Measurements from ENCODE around the gene KRTAP4-11.
"Not testable (repeated sequence)": the region's sequence is repeated elsewhere in the genome, so short reads cannot be mapped to it uniquely, and the experiment has no call there.

Gene KRTAP4-11

DNA sequence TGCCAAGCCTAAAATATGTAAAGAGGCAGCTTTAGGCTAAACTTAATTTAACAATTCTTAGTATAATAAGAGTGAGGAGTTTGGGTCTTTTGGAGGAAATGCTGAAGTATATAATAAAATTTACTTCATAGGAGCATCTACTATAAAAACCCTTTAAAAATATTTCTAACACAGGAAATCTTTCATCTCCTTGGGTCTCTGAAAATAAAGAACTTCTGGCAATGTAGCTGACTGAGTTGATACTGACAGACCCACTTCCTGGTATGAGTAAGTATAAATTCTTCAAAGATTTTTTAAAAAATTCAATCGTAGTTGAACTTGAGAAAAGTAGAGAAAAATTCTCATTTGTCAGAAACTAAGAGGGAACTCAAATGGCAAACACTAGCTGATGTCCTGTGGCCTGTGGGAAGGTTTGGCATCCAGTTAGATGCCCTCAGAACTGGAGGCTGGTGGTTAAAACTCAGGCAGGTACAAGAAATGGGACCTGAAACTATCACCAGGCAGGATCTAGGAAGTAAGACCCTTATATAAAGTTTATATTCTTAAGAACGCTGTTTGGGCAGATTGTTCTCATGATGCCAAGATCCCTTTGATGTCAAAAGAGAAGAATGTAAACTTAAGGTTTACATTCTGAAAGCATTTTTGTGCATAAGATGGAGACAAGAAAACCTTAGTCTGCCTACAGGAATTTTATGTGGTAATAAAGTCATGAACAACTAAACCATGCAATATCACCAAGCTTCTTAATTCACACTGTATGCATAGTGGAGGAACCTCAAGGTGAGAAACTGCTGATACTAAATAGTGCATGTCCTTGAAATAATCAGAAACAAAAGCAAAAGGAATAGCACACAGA, 15.9 kb upstream of the KRTAP4-11 start:
- Histone ChIP-seq H3K4me2 (ENCODE audit: low read length) (no peak overlapping the region), H3K27me3 (ENCODE audit: control insufficient read depth, insufficient read depth, low read length) (no peaks in the 10 kb centered on the region), H3K9ac (no peak overlapping the region), H3K4me3 (ENCODE audit: low read depth, low read length) (no peak overlapping the region), H3K36me3 (ENCODE audit: control insufficient read depth, insufficient read depth, low read length) (no peaks in the 10 kb centered on the region), H3K27ac (no peak overlapping the region), H3K4me1 (no peaks in the 10 kb centered on the region), H3K79me2 (no peaks in the 10 kb centered on the region), H2AFZ (no peak overlapping the region), H3K9me3 (ENCODE audit: control insufficient read depth, low read length) (no peaks in the 10 kb centered on the region)
- TF ChIP-seq, protein P1, sequence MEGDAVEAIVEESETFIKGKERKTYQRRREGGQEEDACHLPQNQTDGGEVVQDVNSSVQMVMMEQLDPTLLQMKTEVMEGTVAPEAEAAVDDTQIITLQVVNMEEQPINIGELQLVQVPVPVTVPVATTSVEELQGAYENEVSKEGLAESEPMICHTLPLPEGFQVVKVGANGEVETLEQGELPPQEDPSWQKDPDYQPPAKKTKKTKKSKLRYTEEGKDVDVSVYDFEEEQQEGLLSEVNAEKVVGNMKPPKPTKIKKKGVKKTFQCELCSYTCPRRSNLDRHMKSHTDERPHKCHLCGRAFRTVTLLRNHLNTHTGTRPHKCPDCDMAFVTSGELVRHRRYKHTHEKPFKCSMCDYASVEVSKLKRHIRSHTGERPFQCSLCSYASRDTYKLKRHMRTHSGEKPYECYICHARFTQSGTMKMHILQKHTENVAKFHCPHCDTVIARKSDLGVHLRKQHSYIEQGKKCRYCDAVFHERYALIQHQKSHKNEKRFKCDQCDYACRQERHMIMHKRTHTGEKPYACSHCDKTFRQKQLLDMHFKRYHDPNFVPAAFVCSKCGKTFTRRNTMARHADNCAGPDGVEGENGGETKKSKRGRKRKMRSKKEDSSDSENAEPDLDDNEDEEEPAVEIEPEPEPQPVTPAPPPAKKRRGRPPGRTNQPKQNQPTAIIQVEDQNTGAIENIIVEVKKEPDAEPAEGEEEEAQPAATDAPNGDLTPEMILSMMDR (IDR thresholded peaks at IDR 0.05) = no peak

DNA sequence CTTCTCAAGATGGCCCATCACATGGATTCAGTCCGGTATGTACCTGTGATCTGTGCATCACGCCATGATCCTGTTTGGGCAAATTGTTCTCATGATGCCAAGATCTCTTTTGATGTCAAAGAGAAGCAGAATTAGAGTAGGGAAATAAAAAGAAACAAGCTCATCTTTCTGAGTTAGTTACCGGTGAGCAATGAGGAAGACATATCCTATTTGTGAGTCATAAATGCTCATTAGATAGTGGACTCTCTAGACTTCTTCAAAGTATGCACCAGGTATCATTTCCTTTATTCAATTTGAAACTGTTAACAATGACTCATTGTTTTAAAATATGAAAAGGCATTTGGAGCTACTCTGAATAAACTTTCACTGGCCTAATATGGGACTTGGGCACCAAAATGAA, 13.8 kb upstream of the KRTAP4-11 start:
- Histone ChIP-seq H3K27me3 (ENCODE audit: control insufficient read depth, insufficient read depth, low read length) (no peaks in the 10 kb centered on the region), H3K36me3 (ENCODE audit: control insufficient read depth, insufficient read depth, low read length) (no peaks in the 10 kb centered on the region), H3K79me2 (no peaks in the 10 kb centered on the region), H3K4me3 (ENCODE audit: low read depth, low read length) (no peak overlapping the region), H3K27ac (no peak overlapping the region), H3K4me1 (no peaks in the 10 kb centered on the region), H3K4me2 (ENCODE audit: low read length) (no peak overlapping the region), H2AFZ (no peak overlapping the region), H3K9ac (no peak overlapping the region), H3K9me3 (ENCODE audit: control insufficient read depth, low read length) (no peaks in the 10 kb centered on the region)
- TF ChIP-seq, protein P1 (IDR thresholded peaks at IDR 0.05) = no peak

DNA sequence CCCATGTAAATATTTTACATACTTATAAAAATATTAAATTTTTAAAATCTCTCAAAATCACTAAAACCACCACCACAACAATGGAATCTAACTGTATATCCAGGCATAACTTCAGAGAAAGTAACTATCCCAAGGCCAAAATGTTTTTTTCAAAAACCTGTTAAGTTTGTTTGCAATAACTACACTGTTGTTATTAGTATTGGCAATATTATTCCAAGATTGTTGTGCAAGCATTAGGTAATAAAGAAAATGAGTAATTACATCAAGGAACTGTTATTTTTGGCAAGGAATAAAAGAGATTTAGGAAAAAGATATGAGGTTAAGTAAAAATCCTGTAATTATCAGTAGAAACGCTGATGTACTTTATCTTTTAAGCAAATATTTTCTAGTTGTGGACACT, 9.2 kb upstream of the KRTAP4-11 start:
- Histone ChIP-seq H3K4me2 (ENCODE audit: low read length) (no peak overlapping the region), H3K9ac (no peak overlapping the region), H3K36me3 (ENCODE audit: control insufficient read depth, insufficient read depth, low read length) (no peaks in the 10 kb centered on the region), H3K27me3 (ENCODE audit: control insufficient read depth, insufficient read depth, low read length) (no peaks in the 10 kb centered on the region), H3K27ac (no peak overlapping the region), H3K79me2 (no peaks in the 10 kb centered on the region), H3K9me3 (ENCODE audit: control insufficient read depth, low read length) (no peaks in the 10 kb centered on the region), H3K4me1 (no peaks in the 10 kb centered on the region), H3K4me3 (ENCODE audit: low read depth, low read length) (no peak overlapping the region), H2AFZ (no peak overlapping the region)
- TF ChIP-seq, protein P1 (IDR thresholded peaks at IDR 0.05) = no peak

DNA sequence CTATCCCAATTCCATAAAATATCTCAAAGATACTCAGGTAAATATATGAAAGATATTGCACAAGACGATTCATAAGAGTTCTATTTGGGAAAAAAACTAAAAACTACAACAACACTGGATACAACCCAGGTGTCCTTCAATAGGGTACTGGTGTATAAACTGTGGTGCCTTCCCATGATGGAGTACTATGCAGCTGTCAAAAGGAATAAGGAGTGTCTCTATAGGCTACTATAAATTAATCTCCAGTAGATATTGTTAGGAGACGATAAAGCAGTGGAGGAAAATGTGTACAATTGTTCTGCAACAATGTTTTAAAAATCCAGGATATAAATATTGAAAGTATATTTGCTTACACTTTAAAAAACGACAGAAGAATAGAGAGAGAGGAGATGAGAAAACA, 8.2 kb upstream of the KRTAP4-11 start:
- Histone ChIP-seq H3K9ac (no peak overlapping the region), H3K9me3 (ENCODE audit: control insufficient read depth, low read length) (no peaks in the 10 kb centered on the region), H3K27ac (no peak overlapping the region), H3K36me3 (ENCODE audit: control insufficient read depth, insufficient read depth, low read length) (no peaks in the 10 kb centered on the region), H3K4me2 (ENCODE audit: low read length) (no peak overlapping the region), H2AFZ (no peak overlapping the region), H3K4me1 (no peaks in the 10 kb centered on the region), H3K4me3 (ENCODE audit: low read depth, low read length) (no peak overlapping the region), H3K79me2 (no peaks in the 10 kb centered on the region), H3K27me3 (ENCODE audit: control insufficient read depth, insufficient read depth, low read length) (no peaks in the 10 kb centered on the region)
- TF ChIP-seq, protein P1 (IDR thresholded peaks at IDR 0.05) = no peak

DNA sequence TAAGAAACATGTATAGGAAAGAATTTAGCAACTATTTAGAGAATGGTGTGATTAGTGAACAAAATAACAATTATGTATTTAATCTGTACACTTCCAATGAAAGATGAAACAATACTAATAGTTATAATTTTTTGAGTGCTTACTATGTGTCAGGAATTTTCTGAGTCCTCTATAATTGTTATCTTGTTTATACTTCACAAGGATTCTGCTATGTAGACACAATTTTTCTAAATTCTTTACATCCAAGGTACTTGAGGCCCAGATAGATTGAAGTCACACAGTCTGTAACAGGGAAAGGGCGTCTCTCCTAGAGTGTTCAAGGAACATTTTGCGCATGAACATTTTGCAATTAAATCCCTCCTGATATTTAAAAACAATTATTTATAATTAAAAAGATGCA, 6.9 kb upstream of the KRTAP4-11 start:
- H3K4me1 ChIP-seq = no peaks in the 10 kb centered on the region
- H2AFZ ChIP-seq = no peak overlapping the region
- H3K36me3 ChIP-seq (ENCODE audit: control insufficient read depth, insufficient read depth, low read length) = no peaks in the 10 kb centered on the region
- H3K27ac ChIP-seq = no peak overlapping the region
- no peaks in the 10 kb centered on the region for H3K27me3 ChIP-seq (ENCODE audit: control insufficient read depth, insufficient read depth, low read length)
- no peak overlapping the region for H3K4me3 ChIP-seq (ENCODE audit: low read depth, low read length)
- TF ChIP-seq, protein P1 (IDR thresholded peaks at IDR 0.05) = no peak
- no peaks in the 10 kb centered on the region for H3K79me2 ChIP-seq
- H3K4me2 ChIP-seq (ENCODE audit: low read length) = no peak overlapping the region
- H3K9me3 ChIP-seq (ENCODE audit: control insufficient read depth, low read length) = no peaks in the 10 kb centered on the region
- H3K9ac ChIP-seq = no peak overlapping the region

DNA sequence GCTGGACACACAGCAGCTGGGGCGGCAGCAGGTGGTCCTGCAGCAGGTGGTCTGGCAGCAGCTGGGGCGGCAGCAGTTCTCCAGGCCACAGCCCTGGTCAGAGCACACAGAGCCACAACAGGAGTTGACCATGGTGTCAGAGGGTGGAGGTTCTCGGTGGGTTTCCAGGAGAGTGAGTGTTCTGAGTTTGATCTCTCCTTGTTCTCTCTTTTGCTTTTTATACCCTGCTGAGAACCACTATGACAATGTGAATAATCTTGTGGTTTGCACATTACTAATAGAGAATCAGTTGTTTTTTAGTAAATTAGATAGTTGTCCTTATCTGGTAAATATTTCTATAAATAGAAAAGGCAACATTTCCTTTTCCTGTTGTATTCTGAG, 5.8 kb upstream of the KRTAP4-11 start, which contains the start of gene KRTAP4-12:
Gene KRTAP4-12, minus strand, starts transcription at position 192 of the 381 bp plus-strand sequence. Its CDS starts 60 bp downstream, at position 132.
- H3K4me3 ChIP-seq (ENCODE audit: low read depth, low read length); H3K9me3 ChIP-seq (ENCODE audit: control insufficient read depth, low read length); H3K79me2 ChIP-seq; H3K9ac ChIP-seq; H3K27me3 ChIP-seq (ENCODE audit: control insufficient read depth, insufficient read depth, low read length); H3K36me3 ChIP-seq (ENCODE audit: control insufficient read depth, insufficient read depth, low read length); H3K27ac ChIP-seq; H3K4me2 ChIP-seq (ENCODE audit: low read length); H2AFZ ChIP-seq; H3K4me1 ChIP-seq: not testable (repeated sequence)

Measured in parathyroid adenoma (tissue), 2 donors.